Kidney epithelial cell (primary cell): ENCODE measurements around the gene PTPRT. TPM values are rescaled to one million over a fixed set of nuclear protein-coding genes. Genes with fewer than 3 reads are reported as not detected.

Source experiments
- DNase-seq: peaks from one replicate; pipeline ENCODE4 v3.0.0-alpha.2; 2010; ENCODE audit warnings: low read depth
- H3K27me3 ChIP-seq: 2 replicates; pipeline ENCODE4 v1.6.0; 2011; ENCODE audit warnings: low read length; ENCODE audit not compliant: control insufficient read depth, insufficient read depth
- H3K36me3 ChIP-seq: 2 replicates; pipeline ENCODE4 v1.5.1; 2011; ENCODE audit warnings: low read length; ENCODE audit not compliant: control insufficient read depth, insufficient read depth
- H3K4me3 ChIP-seq: 2 replicates; pipeline ENCODE4 v1.5.1; 2011; ENCODE audit warnings: low read depth, mild to moderate bottlenecking, control low read depth, low read length
- total RNA-seq: library from RNA; depleted of rRNA; stranded (reverse); fragments of >200 nt; gene quantifications from 2 replicates; pipeline ENCODE4 v1.2.3, GENCODE V29; 2015
- TF ChIP-seq, protein P1 (sequence below): IDR thresholded peaks from 2 replicates; pipeline ENCODE4 v1.5.1; 2011; ENCODE audit warnings: mild to moderate bottlenecking, moderate library complexity, low read length, control low read depth, inconsistent platforms; ENCODE audit not compliant: insufficient read depth, poor library complexity, severe bottlenecking

PTPRT gene
- total RNA-seq, 1 donor from 2014 or later = 0.25 TPM

DNA sequence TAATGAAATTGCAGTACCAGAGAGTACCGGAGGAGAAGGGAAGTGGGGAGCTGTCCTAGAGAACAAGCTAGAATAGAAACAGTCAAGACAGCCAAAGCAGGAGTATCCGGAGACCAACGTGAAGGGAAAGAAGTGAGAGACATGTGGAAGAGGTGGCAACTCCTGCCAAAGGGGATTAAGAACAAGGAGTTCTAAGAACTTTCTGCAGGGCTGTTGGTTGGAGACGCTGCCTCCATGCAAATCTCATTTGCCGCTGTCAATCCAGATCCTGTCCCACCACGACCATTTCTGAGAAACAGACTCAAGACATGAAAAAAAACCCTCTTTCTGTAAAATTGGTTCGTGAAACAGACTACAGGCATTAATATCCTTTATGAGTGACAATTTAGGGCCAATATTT, 595.7 kb downstream of the PTPRT start:
- Histone ChIP-seq H3K36me3 (no peaks in the 10 kb centered on the region), H3K27me3 (no peaks in the 10 kb centered on the region), H3K4me3 (no peak overlapping the region)
- TF ChIP-seq, protein P1, sequence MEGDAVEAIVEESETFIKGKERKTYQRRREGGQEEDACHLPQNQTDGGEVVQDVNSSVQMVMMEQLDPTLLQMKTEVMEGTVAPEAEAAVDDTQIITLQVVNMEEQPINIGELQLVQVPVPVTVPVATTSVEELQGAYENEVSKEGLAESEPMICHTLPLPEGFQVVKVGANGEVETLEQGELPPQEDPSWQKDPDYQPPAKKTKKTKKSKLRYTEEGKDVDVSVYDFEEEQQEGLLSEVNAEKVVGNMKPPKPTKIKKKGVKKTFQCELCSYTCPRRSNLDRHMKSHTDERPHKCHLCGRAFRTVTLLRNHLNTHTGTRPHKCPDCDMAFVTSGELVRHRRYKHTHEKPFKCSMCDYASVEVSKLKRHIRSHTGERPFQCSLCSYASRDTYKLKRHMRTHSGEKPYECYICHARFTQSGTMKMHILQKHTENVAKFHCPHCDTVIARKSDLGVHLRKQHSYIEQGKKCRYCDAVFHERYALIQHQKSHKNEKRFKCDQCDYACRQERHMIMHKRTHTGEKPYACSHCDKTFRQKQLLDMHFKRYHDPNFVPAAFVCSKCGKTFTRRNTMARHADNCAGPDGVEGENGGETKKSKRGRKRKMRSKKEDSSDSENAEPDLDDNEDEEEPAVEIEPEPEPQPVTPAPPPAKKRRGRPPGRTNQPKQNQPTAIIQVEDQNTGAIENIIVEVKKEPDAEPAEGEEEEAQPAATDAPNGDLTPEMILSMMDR = no peak
- DNase-seq = no peak

DNA sequence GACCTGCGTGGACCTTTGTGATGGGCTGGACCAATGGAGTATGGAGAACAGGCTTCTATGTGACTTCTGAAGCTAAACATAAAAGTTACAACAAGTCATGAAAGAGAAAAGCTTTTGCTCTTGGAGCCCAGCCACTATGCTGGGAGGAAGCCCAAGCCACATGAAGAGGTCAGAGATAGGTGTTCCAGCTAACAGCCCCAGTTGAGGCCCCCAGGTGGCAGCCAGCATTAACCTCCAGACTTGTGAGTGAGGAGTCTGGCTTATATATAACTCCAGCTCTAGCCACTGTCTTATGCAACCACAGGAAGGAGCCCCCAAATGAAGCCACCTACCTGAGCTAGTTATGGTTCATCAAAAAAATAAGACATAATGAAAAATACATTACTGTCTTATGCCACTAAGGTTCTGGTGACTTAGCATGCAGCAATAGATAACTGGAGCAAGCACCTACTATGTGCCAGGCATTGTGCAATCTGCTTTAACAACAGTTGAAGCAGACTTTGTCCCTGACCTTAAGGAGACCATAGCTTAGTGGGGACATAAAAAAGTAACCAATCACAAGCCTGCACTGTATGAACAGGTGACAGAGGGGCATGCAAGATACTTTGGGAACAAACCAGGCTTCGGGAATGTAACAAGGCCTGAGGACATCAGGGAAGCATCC, 599.6 kb downstream of the PTPRT start:
- TF ChIP-seq, protein P1 = no peak
- no peak for DNase-seq

DNA sequence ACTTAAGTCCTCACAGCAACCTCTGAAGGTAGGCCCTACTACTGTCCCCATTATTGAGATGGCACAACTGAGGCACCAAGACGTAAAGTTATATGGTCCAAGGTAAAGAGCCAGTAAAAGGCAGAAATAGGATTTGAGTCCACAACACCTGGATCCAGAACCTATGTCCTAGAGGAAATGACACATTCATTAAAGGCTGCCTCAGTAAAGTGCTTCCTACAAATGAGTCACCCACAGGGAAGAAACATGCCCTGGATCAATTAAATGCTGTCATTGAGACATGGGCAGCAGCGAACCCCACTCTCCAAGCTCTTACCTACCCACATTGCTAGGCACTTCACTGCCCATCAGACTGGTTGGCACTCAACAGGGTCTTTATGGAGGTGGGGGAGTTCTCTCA, 600.9 kb downstream of the PTPRT start:
- H3K36me3 ChIP-seq = no peaks in the 10 kb centered on the region

More for the DNA sequence above, 599.6 kb downstream of the PTPRT start:
- no peaks in the 10 kb centered on the region for H3K27me3 ChIP-seq
- H3K36me3 ChIP-seq = no peaks in the 10 kb centered on the region
- H3K4me3 ChIP-seq = no peak overlapping the region

DNA sequence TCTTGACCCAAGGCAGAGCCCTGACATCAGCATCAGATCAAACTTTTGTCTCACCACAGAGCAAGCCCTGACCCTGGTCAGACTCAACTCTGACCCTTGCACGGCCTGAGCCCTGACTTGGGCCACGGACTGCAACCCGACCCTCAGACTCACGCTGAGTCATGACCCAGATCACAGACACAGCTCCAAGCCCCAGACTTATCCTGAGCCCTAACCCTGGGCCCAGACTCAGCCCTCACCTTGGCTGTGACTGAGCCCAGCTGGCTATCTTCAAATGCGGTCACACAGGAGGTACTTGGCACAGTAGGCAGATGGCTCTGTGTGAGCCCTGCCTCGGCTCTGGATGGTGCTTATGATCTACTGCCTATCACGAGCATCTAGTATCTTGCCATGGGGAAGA, 602.3 kb downstream of the PTPRT start:
- H3K36me3 ChIP-seq = no peaks in the 10 kb centered on the region
- TF ChIP-seq, protein P1 = no peak
- H3K4me3 ChIP-seq = no peak overlapping the region
- no peaks in the 10 kb centered on the region for H3K27me3 ChIP-seq
- DNase-seq = no peak

More for the DNA sequence above, 600.9 kb downstream of the PTPRT start:
- TF ChIP-seq, protein P1 = no peak
- no peak for DNase-seq
- Histone ChIP-seq H3K4me3 (no peak overlapping the region), H3K27me3 (no peaks in the 10 kb centered on the region)

DNA sequence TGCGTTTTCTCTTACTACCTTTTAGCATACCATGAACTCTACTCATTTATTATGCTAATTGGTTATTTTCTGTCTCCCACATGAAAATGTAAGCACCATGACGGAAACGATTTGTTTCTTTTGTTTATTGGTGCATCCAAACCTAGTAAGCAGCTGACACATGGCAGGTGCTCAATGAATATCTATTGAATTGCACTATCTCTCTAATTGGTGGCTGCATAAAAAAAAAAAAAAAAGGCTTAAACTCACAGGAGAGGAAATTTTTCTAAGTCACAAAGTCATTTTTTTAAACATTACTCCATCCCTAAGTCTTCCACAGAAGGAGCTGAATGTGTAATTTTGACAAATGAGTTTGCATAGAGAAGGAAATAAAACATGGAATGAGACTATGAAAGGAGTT, 608.4 kb downstream of the PTPRT start:
- Histone ChIP-seq H3K27me3 (no peaks in the 10 kb centered on the region), H3K36me3 (no peaks in the 10 kb centered on the region), H3K4me3 (no peak overlapping the region)
- no peak for DNase-seq
- TF ChIP-seq, protein P1 = no peak

DNA sequence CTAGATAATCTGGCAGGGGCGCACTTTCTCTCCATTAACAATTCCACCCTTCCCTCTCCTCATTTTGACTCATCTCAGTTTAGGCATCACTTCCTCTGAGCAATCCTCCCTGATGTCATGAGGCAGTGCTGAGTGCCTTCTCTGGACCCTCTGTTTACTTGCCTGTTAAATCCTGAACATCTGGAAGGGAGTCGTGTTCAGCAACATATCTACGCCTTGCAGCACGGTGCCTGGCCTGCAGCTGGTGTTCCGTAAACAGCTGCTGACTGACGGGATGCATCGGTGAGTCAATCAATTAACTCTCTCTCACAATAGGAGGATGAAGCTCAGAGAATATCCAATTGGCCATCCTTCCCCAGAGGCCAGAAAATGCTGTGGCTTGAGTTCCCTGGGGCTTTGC, 613.5 kb downstream of the PTPRT start:
- Histone ChIP-seq H3K4me3 (no peak overlapping the region), H3K36me3 (no peaks in the 10 kb centered on the region), H3K27me3 (no peaks in the 10 kb centered on the region)
- TF ChIP-seq, protein P1 = no peak
- DNase-seq = no peak
